HepG2 (cell line): Measurements from ENCODE around the gene DUSP12. TPM values are rescaled to one million over a fixed set of nuclear protein-coding genes. Genes with fewer than 3 reads are reported as not detected.
A peak's percentile ranks its signal among the peaks of the same experiment; 100 is the strongest.

Source experiments
- FLYWCH1 ChIP-seq: sonication (generic); formaldehyde crosslinking; IDR thresholded peaks from 2 replicates; pipeline ENCODE4 v1.8.1; 2023; ENCODE audit warnings: mild to moderate bottlenecking, missing genetic modification reagents
- FOXA1 ChIP-seq, 2 experiments: fragments of 450-650 bp in 1 of 2; sonication (generic) in 1 of 2; formaldehyde crosslinking in 1 of 2; IDR thresholded peaks; 2 replicates each; pipeline versions ENCODE4 v1.4.0 to v1.6.1; 2016 to 2020; ENCODE audit warnings: missing genetic modification reagents in 1 of 2
- GABPA ChIP-seq, 2 experiments: IDR thresholded peaks; 2 replicates each; pipeline ENCODE4 v1.6.1; 2011 to 2016; ENCODE audit warnings: low read depth in 2 of 2, low read length in 1 of 2, missing biosample characterization in 1 of 2, missing genetic modification characterization in 1 of 2
- GMEB1 ChIP-seq: sonication (generic); formaldehyde crosslinking; IDR thresholded peaks from 2 replicates; pipeline ENCODE4 v1.5.1; 2020; ENCODE audit warnings: missing genetic modification reagents, mild to moderate bottlenecking, borderline replicate concordance
- KDM3A ChIP-seq: IDR thresholded peaks from 2 replicates; pipeline ENCODE4 v1.6.1; 2018; ENCODE audit warnings: low read depth, missing compliant biosample characterization
- MIXL1 ChIP-seq: IDR thresholded peaks from 2 replicates; pipeline ENCODE4 v1.6.1; 2016
- MTA3 ChIP-seq: sonication (generic); formaldehyde crosslinking; IDR thresholded peaks from 2 replicates; pipeline ENCODE4 v1.4.0; 2020; ENCODE audit warnings: missing genetic modification reagents
- RBFOX2 ChIP-seq: fragments of 200-400 bp; formaldehyde crosslinking; IDR thresholded peaks from 2 replicates; pipeline ENCODE4 v1.6.1; 2017; ENCODE audit warnings: low read depth, mild to moderate bottlenecking, low read length
- RELA ChIP-seq: sonication (generic); formaldehyde crosslinking; IDR thresholded peaks from 2 replicates; pipeline ENCODE4 v1.4.0; 2020; ENCODE audit warnings: missing genetic modification reagents
- SNRNP70 ChIP-seq: fragments of 200-400 bp; formaldehyde crosslinking; IDR thresholded peaks from 2 replicates; pipeline ENCODE4 v1.6.1; 2017; ENCODE audit warnings: mild to moderate bottlenecking, low read depth, low read length, moderate library complexity
- SP140L ChIP-seq: sonication (generic); formaldehyde crosslinking; IDR thresholded peaks from 2 replicates; pipeline ENCODE4 v1.4.0; 2020; ENCODE audit warnings: missing genetic modification reagents, borderline replicate concordance
- SPEN ChIP-seq: sonication (generic); formaldehyde crosslinking; IDR thresholded peaks from 2 replicates; pipeline ENCODE4 v1.5.1; 2020; ENCODE audit warnings: low read depth, mild to moderate bottlenecking, missing genetic modification reagents
- SYNCRIP ChIP-seq: fragments of 200-400 bp; formaldehyde crosslinking; IDR thresholded peaks from 2 replicates; pipeline ENCODE4 v1.6.1; 2018; ENCODE audit warnings: mild to moderate bottlenecking, low read depth, low read length; ENCODE audit not compliant: insufficient read depth
- TOPORS ChIP-seq: sonication (generic); formaldehyde crosslinking; IDR thresholded peaks from 2 replicates; pipeline ENCODE4 v1.8.0; 2023; ENCODE audit warnings: mild to moderate bottlenecking, missing genetic modification reagents
- WIZ ChIP-seq: sonication (generic); formaldehyde crosslinking; IDR thresholded peaks from 2 replicates; pipeline ENCODE4 v1.5.1; 2020; ENCODE audit warnings: mild to moderate bottlenecking, missing genetic modification reagents
- ZNF280B ChIP-seq: sonication (generic); formaldehyde crosslinking; IDR thresholded peaks from 2 replicates; pipeline ENCODE4 v1.5.0; 2020; ENCODE audit warnings: missing genetic modification reagents, mild to moderate bottlenecking, borderline replicate concordance
- ZNF280D ChIP-seq: sonication (generic); formaldehyde crosslinking; IDR thresholded peaks from 2 replicates; pipeline ENCODE4 v1.5.1; 2020; ENCODE audit warnings: mild to moderate bottlenecking, missing genetic modification reagents
- ZNF552 ChIP-seq: sonication (generic); formaldehyde crosslinking; IDR thresholded peaks from 2 replicates; pipeline ENCODE4 v1.9.0; 2022; ENCODE audit warnings: missing genetic modification reagents, mild to moderate bottlenecking, borderline replicate concordance
- ZNF580 ChIP-seq: IDR thresholded peaks from 2 replicates; pipeline ENCODE4 v1.6.1; 2016; ENCODE audit warnings: low read depth, borderline replicate concordance
- ZNF644 ChIP-seq: IDR thresholded peaks from 2 replicates; pipeline ENCODE4 v1.6.1; 2016; ENCODE audit warnings: low read depth
- ZNF660 ChIP-seq: sonication (generic); formaldehyde crosslinking; IDR thresholded peaks from 2 replicates; pipeline ENCODE4 v1.5.1; 2020; ENCODE audit warnings: mild to moderate bottlenecking, low read depth, missing genetic modification reagents, borderline replicate concordance
- ZSCAN29 ChIP-seq: sonication (generic); formaldehyde crosslinking; conservative IDR thresholded peaks from 2 replicates; pipeline ENCODE4 v1.4.0; 2020; ENCODE audit warnings: mild to moderate bottlenecking, missing genetic modification reagents
- ZZZ3 ChIP-seq: sonication (generic); formaldehyde crosslinking; IDR thresholded peaks from 2 replicates; pipeline ENCODE4 v1.4.0; 2020; ENCODE audit warnings: missing genetic modification reagents, mild to moderate bottlenecking, borderline replicate concordance
- polyA plus RNA-seq, 8 experiments: library from polyadenylated mRNA; depleted of rRNA in 3 of 8; stranded (reverse) in 7 of 8; unstranded in 1 of 8; fragments of >200 nt; fragmentation: Illumina TruSeq in 4 of 8; extraction: Trizol in 4 of 8; gene quantifications; 2 replicates each; pipeline versions ENCODE4 v1.2.1 to v1.2.3, GENCODE V29; 2011 to 2016; ENCODE audit warnings: low read depth in 4 of 8, missing spikeins in 1 of 8, mixed read lengths in 1 of 8; ENCODE audit not compliant: insufficient read depth in 1 of 8
- total RNA-seq, 5 experiments: library from RNA; depleted of rRNA; stranded (reverse); fragments of >200 nt; fragmentation: Illumina TruSeq; extraction: Trizol; gene quantifications; 2 replicates each; pipeline ENCODE4 v1.2.3, GENCODE V29; 2016; ENCODE audit warnings: low read depth in 1 of 5

Gene DUSP12
- total and polyA plus RNA-seq, 2 of the 13 experiments (the other 11 are each of a cell fraction or from before 2014, with no cell fraction given): 36.7 to 37.1 TPM

- TF ChIP-seq ZNF552 (CRISPR knock-in tag): peak; percentile 65; the same call in 1 of the 2 replicates
- peak; percentile 95 for TF ChIP-seq MIXL1 (CRISPR knock-in tag)
- TF ChIP-seq SYNCRIP: no peak
- TF ChIP-seq SPEN (CRISPR knock-in tag): peak; percentile 94
- no peak for TF ChIP-seq RELA (CRISPR knock-in tag)
- no peak for TF ChIP-seq ZNF644 (CRISPR knock-in tag)
- no peak for TF ChIP-seq SP140L (CRISPR knock-in tag)
- TF ChIP-seq WIZ (CRISPR knock-in tag): no peak
- TF ChIP-seq MTA3: no peak
- TF ChIP-seq ZNF660: no peak
- no peak for TF ChIP-seq ZNF280D
- 0 out of 2 replicates have a peak, but pooled peaks have one; percentile 28 for TF ChIP-seq ZNF280B (CRISPR knock-in tag)
- peak; percentile 57; the same call in 1 of the 2 replicates for TF ChIP-seq ZSCAN29 (CRISPR knock-in tag)
- no peak for TF ChIP-seq FLYWCH1
- TF ChIP-seq ZZZ3 (CRISPR knock-in tag): no peak; the same call in 1 of the 2 replicates
- TF ChIP-seq SNRNP70: no peak
- no peak for TF ChIP-seq TOPORS
- no peak for TF ChIP-seq RBFOX2
- TF ChIP-seq FOXA1 (IDR thresholded peaks at IDR 0.05): peak; percentile 74; the same call in 1 of the 2 replicates
- peak; percentile 84 for TF ChIP-seq FOXA1 (CRISPR knock-in tag; IDR thresholded peaks at IDR 0.05)
- TF ChIP-seq GABPA (IDR thresholded peaks at IDR 0.05; ENCODE audit: low read depth, low read length): no peak
- TF ChIP-seq GABPA (CRISPR knock-in tag; IDR thresholded peaks at IDR 0.05; ENCODE audit: low read depth): peak; percentile 86
- TF ChIP-seq GMEB1: peak; percentile 82
- peak; percentile 66; the same call in 1 of the 2 replicates for TF ChIP-seq ZNF580 (CRISPR knock-in tag)
- no peak; the same call in 1 of the 2 replicates for TF ChIP-seq KDM3A (CRISPR knock-in tag)
These were observed 16.8 kb downstream of the DUSP12 start, which contains the start of gene ATF6 (continued) for GRCh38 chr1:161766102-161766981.
